Measurements from ENCODE around the gene B4GAT1. TPM values are rescaled to one million over a fixed set of nuclear protein-coding genes. Genes with fewer than 3 reads are reported as not detected.

The B4GAT1 gene
- total RNA-seq, 1 experiment from 2014 or later = 6.7 TPM

GRCh38 chr11:66312549-66313320, 34.7 kb downstream of the B4GAT1 start:
- H3K4me1 ChIP-seq (ENCODE audit: control insufficient read depth in 1 of 2, insufficient read depth in 2 of 2, low read length in 2 of 2) = peaks cover 16 to 37% of the 10 kb centered on the region in 2 experiments
- ATAC-seq (peak; percentile 86), DNase-seq (ENCODE audit: low read depth, low spot score) (peak; percentile 94)
- CTCF ChIA-PET = interaction anchor here (0.7 to 3.4 kb wide), 24 partner anchors 9 to 743 kb away, joined by 3 to 121 read pairs (median 9); partner anchors contain the start of genes BRMS1, RAB1B, RBM4B and RIN1
- H4K20me1 ChIP-seq (ENCODE audit: insufficient read depth) = no peaks in the 10 kb centered on the region
- POLR2A ChIA-PET = interaction anchor here (0.6 to 3.0 kb wide), 17 partner anchors 9 to 365 kb away, joined by 3 to 18 read pairs (median 5); partner anchors contain the start of genes BRMS1, MRPL11, RBM4 and RBM4B
- H3K27ac ChIP-seq (ENCODE audit: low read depth, low read length) = peak overlapping the region; percentile 79
- H3K9me3 ChIP-seq (ENCODE audit: control insufficient read depth in 1 of 2, insufficient read depth in 1 of 2, low read depth in 1 of 2, low read length in 2 of 2) = no peaks in the 10 kb centered on the region
- intact Hi-C loops (cut with micrococcal nuclease) = loop anchor here (1.0 to 5.0 kb wide), 5 partner anchors 16 to 75 kb away; partner anchors contain the start of genes RIN1, SLC29A2 and YIF1A
- H3K9me2 ChIP-seq (ENCODE audit: insufficient read depth) = no peaks in the 10 kb centered on the region
- RAD21 ChIA-PET (ENCODE audit: low non-redundant PET in 1 of 2, low total read pairs in 2 of 2, uncharacterized antibody in 2 of 2, unreplicated experiment in 2 of 2) = interaction anchor here (0.5 to 2.9 kb wide), 8 partner anchors 14 to 543 kb away, joined by 3 to 17 read pairs (median 6); partner anchors contain the start of genes RIN1 (in 2 of the 2) and PELI3 (in 1 of the 2)
- H3K79me2 ChIP-seq (ENCODE audit: insufficient read depth, low read length) = no peaks in the 10 kb centered on the region
- no peaks in the 10 kb centered on the region for H3K27me3 ChIP-seq (ENCODE audit: insufficient read depth, low read length)
- H3K4me3 ChIP-seq (replicated peaks in 1 of 2; ENCODE audit: low read depth in 1 of 2, low read length in 2 of 2) = peak overlapping the region; percentile 41 to 57
- H3K4me2 ChIP-seq (ENCODE audit: low read length) = peak overlapping the region; percentile 99
- peak overlapping the region; percentile 49 for H2AFZ ChIP-seq (ENCODE audit: low read depth, low read length, poor library complexity, severe bottlenecking)
- H3K36me3 ChIP-seq (ENCODE audit: control insufficient read depth in 1 of 2, insufficient read depth in 2 of 2, low read length in 2 of 2) = no peaks in the 10 kb centered on the region
- peak overlapping the region; percentile 59 for H3K9ac ChIP-seq (ENCODE audit: low read length)
- no TSS peak for BruUV-seq (replicated peaks)
- TF ChIP-seq CBX3 (IDR thresholded peaks at IDR 0.05; ENCODE audit: low read depth) (no peak), CEBPB (IDR thresholded peaks at IDR 0.05; ENCODE audit: low read depth) (no peak), FOSL1 (IDR thresholded peaks at IDR 0.05; ENCODE audit: low read depth) (no peak), JUND (IDR thresholded peaks at IDR 0.05) (no peak), POLR2AphosphoS5 (IDR thresholded peaks at IDR 0.05; ENCODE audit: low read depth, low read length) (peak; percentile 78), SRF (IDR thresholded peaks at IDR 0.05; ENCODE audit: low read depth) (no peak), ZBTB33 (IDR thresholded peaks at IDR 0.05; ENCODE audit: extremely low read depth, insufficient replicate concordance, low read length) (no peak), EZH2phosphoT487 (IDR thresholded peaks at IDR 0.05; ENCODE audit: borderline replicate concordance) (no peak), CTCF (IDR thresholded peaks at IDR 0.05 in 2 of 3, conservative IDR thresholded peaks at IDR 0.05 in 1 of 3; ENCODE audit: borderline replicate concordance in 1 of 3, insufficient read depth in 1 of 3, low read depth in 2 of 3, low read length in 2 of 3) (no peak), SP1 (IDR thresholded peaks at IDR 0.05; ENCODE audit: low read depth) (peak; percentile 63), POLR2A (IDR thresholded peaks at IDR 0.05; ENCODE audit: borderline replicate concordance, extremely low read depth, insufficient read depth, insufficient read length) (peak; percentile 1), RAD21 (IDR thresholded peaks at IDR 0.05; ENCODE audit: low read depth) (no peak), TCF7L2 (IDR thresholded peaks at IDR 0.05; ENCODE audit: borderline replicate concordance, extremely low read depth, insufficient read depth, insufficient read length) (no peak), ELF1 (IDR thresholded peaks at IDR 0.05; ENCODE audit: borderline replicate concordance, low read depth) (no peak), SIN3A (IDR thresholded peaks at IDR 0.05; ENCODE audit: low read depth) (no peak), MAX (IDR thresholded peaks at IDR 0.05) (no peak), YY1 (IDR thresholded peaks at IDR 0.05; ENCODE audit: extremely low read depth, insufficient replicate concordance, low read depth, low read length) (no peak), EZH2 (IDR thresholded peaks at IDR 0.05) (no peak), REST (IDR thresholded peaks at IDR 0.05; ENCODE audit: low read depth) (no peak)
